Esophagus squamous epithelium (tissue), 5 donors: Measurements from ENCODE around the gene IFI27L1. TPM values are rescaled to one million over a fixed set of nuclear protein-coding genes. Genes with fewer than 3 reads are reported as not detected.

Source experiments
- DNase-seq: peaks from one replicate; lab custom pipeline; 2025; lab: John Stamatoyannopoulos, UW
- H3K27ac ChIP-seq, 4 donors: fragments of 200-600 bp; sonication (generic); one replicate each; pipeline ENCODE4 v1.5.1; 2016 to 2019; ENCODE audit warnings: mild to moderate bottlenecking in 1 of 4
- H3K27me3 ChIP-seq, 4 donors: fragments of 200-600 bp; sonication (generic); 1 replicate in 3 of 4; 2 replicates in 1 of 4; pipeline versions ENCODE4 v1.5.1 to v1.6.0; 2017 to 2021; ENCODE audit warnings: antibody characterized with exemption in 1 of 4
- H3K36me3 ChIP-seq, 3 donors: fragments of 200-600 bp; sonication (generic); one replicate each; pipeline ENCODE4 v1.5.1; 2016 to 2019
- H3K4me1 ChIP-seq, 3 donors: fragments of 200-600 bp; sonication (generic); one replicate each; pipeline ENCODE4 v1.5.1; 2017 to 2019
- H3K4me3 ChIP-seq, 4 donors: fragments of 200-600 bp; sonication (generic); 1 replicate in 3 of 4; 2 replicates in 1 of 4; pipeline ENCODE4 v1.5.1; 2016 to 2019; ENCODE audit warnings: mild to moderate bottlenecking in 2 of 4, moderate library complexity in 1 of 4
- H3K9me3 ChIP-seq, 3 donors: fragments of 200-600 bp; sonication (generic); one replicate each; pipeline ENCODE4 v1.5.1; 2016 to 2019
- POLR2A ChIP-seq, 4 donors: fragments of 450-650 bp; IDR thresholded peaks; one replicate each; pipeline ENCODE4 v1.6.1; 2017; ENCODE audit warnings: antibody characterized with exemption in 4 of 4, mild to moderate bottlenecking in 4 of 4, moderate library complexity in 3 of 4
- WGBS, 2 donors: methylation state at CpG; one replicate each; pipeline ENCODE4 v1.1.5; 2018; 5-methylcytosine and 5-hydroxymethylcytosine counted together
- intact Hi-C: fragments of 100-400 bp; cut with DNase I; formaldehyde crosslinking; loops from one replicate; pipeline ENCODE4 v1.15.0; 2022
- total RNA-seq, 4 donors: library from RNA; depleted of rRNA; stranded (reverse); fragments of >200 nt; gene quantifications; one replicate each; pipeline ENCODE4 v1.1.0, GENCODE V29; 2016
- TF ChIP-seq, protein P1 (sequence below), 6 experiments: fragments of 450-650 bp in 4 of 6; fragments of 200-600 bp in 2 of 6; sonication (generic) in 2 of 6; IDR thresholded peaks; one replicate each; pipeline ENCODE4 v1.5.1; 2016 to 2019; ENCODE audit warnings: antibody characterized with exemption in 6 of 6, mild to moderate bottlenecking in 4 of 6, moderate library complexity in 4 of 6
- donor health status: DM: yes; HTN: yes; CAD: no.

The IFI27L1 gene
- total RNA-seq, 4 donors from 2014 or later, result 1.9 to 12.5 (median 8.6) TPM

DNA sequence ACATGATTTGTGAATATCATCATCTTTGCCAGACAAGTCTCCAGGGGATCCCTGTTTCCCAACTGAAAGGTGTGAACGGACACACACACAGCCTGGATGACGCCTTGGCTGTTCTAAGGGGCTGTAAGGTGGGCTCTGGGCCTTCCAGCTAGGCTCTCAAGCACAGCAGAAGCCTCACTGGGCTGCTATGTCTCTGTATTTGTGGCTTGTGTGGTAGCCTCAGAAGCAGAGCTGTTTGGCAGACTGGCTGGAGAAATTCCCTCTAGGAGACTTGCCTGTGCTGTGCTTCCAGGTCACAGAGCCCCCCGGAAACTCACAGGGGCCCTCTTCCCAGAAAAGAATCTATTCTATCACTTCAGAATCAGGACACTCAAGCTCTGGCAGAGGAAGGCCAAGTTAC, 33.5 kb upstream of the IFI27L1 start:
- H3K4me1 ChIP-seq, result peaks cover 0 to 13% (median 0%) of the 10 kb centered on the region in 3 donors
- DNase-seq, result no peak
- no peak overlapping the region for H3K27ac ChIP-seq
- no peaks in the 10 kb centered on the region for H3K9me3 ChIP-seq
- peaks cover 11 to 100% (median 36%) of the 10 kb centered on the region in 3 donors for H3K36me3 ChIP-seq
- intact Hi-C loops, result no loop called here
- no peaks in the 10 kb centered on the region for H3K27me3 ChIP-seq
- 92 to 93% methylated on average over 3 of the region's 3 CpGs for WGBS, 2 donors
- TF ChIP-seq, protein P1, sequence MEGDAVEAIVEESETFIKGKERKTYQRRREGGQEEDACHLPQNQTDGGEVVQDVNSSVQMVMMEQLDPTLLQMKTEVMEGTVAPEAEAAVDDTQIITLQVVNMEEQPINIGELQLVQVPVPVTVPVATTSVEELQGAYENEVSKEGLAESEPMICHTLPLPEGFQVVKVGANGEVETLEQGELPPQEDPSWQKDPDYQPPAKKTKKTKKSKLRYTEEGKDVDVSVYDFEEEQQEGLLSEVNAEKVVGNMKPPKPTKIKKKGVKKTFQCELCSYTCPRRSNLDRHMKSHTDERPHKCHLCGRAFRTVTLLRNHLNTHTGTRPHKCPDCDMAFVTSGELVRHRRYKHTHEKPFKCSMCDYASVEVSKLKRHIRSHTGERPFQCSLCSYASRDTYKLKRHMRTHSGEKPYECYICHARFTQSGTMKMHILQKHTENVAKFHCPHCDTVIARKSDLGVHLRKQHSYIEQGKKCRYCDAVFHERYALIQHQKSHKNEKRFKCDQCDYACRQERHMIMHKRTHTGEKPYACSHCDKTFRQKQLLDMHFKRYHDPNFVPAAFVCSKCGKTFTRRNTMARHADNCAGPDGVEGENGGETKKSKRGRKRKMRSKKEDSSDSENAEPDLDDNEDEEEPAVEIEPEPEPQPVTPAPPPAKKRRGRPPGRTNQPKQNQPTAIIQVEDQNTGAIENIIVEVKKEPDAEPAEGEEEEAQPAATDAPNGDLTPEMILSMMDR (IDR thresholded peaks at IDR 0.05), result no peak
- TF ChIP-seq POLR2A (IDR thresholded peaks at IDR 0.05), result no peak
- H3K4me3 ChIP-seq, result no peak overlapping the region

DNA sequence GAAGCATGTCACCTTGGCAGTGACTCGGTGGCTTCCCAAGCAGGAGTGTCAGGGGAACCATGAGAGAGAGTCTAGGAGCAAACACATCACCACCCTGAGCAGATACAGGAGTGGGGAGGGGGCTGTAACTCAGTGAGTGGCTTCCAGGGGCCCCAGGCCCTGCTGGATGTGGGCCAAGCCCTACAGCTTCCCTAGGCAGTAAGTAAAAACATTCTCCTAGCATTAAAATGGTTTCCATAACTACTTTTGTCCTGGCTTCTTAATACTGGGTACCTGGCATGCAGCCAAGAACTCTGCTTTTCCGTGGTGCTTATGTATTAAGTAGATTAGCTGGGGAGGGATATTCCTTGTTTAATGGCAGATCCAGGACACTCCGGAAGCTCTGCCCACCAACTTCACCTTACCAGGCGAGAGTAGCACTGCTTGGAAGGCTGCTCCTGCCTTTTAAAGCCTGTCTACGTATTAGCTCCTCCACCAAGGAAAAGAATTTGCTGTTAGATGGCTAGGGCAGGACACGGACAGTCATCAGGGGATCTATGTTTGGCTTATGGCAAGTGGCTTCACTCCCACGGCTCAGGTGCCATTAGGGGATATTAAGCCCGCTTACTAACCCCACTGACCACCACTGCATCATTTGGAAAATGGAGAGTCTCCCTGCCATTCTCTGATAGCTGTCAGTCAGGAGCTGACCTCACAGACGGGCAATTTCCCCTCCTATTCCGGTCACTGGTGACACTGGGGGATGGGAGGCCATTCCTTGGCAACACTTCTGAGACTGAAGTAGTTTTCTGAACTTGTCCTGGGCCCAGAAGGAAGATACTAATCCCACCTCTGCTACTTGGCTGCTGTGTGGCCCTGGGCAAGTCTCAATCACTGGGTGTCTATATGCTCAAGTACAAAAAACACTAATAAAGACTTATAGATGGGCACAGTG, 32.2 kb upstream of the IFI27L1 start:
- DNase-seq, result no peak
- intact Hi-C loops, result no loop called here
- Histone ChIP-seq H3K27ac (no peak overlapping the region), H3K4me1 (peaks cover 0 to 12% (median 0%) of the 10 kb centered on the region in 3 donors), H3K36me3 (peaks cover 16 to 100% (median 42%) of the 10 kb centered on the region in 3 donors), H3K9me3 (no peaks in the 10 kb centered on the region), H3K27me3 (no peaks in the 10 kb centered on the region), H3K4me3 (no peak overlapping the region)
- TF ChIP-seq POLR2A (IDR thresholded peaks at IDR 0.05), result no peak
- TF ChIP-seq, protein P1 (IDR thresholded peaks at IDR 0.05), result no peak
- WGBS, 2 donors, result 76 to 81% methylated on average over 9 to 10 of the region's 10 CpGs

DNA sequence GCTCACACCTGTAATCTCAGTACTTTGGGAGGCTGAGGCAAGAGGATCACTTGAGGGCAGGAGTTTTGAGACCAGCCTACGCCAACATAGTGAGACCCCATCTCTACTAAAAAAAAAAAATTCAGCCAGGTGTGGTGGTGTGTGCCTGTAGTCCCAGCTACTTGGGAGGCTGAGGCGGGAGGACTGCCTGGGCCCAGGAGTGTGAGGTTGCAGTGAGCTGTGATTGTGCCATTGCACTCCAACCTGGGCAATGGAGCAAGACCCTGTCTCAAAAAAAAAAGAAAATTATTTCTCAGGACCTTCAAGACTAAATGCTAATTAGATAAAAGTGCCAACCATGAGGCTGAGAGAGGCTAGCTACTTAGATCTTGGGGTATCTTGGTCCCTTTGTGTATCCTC, 31.5 kb upstream of the IFI27L1 start:
- Histone ChIP-seq H3K4me1 (peaks cover 0 to 12% (median 0%) of the 10 kb centered on the region in 3 donors), H3K36me3 (peaks cover 16 to 100% (median 49%) of the 10 kb centered on the region in 3 donors), H3K4me3 (no peak overlapping the region), H3K27me3 (no peaks in the 10 kb centered on the region), H3K9me3 (no peaks in the 10 kb centered on the region), H3K27ac (no peak overlapping the region)
- WGBS, 2 donors, result 88 to 100% methylated on average over 1 to 2 of the region's 2 CpGs
- DNase-seq, result no peak
- TF ChIP-seq, protein P1 (IDR thresholded peaks at IDR 0.05), result no peak
- no peak for TF ChIP-seq POLR2A (IDR thresholded peaks at IDR 0.05)
- intact Hi-C loops, result loop anchor here (5.0 kb wide), 1 partner anchor 88 kb away; no protein-coding TSS in a partner anchor

DNA sequence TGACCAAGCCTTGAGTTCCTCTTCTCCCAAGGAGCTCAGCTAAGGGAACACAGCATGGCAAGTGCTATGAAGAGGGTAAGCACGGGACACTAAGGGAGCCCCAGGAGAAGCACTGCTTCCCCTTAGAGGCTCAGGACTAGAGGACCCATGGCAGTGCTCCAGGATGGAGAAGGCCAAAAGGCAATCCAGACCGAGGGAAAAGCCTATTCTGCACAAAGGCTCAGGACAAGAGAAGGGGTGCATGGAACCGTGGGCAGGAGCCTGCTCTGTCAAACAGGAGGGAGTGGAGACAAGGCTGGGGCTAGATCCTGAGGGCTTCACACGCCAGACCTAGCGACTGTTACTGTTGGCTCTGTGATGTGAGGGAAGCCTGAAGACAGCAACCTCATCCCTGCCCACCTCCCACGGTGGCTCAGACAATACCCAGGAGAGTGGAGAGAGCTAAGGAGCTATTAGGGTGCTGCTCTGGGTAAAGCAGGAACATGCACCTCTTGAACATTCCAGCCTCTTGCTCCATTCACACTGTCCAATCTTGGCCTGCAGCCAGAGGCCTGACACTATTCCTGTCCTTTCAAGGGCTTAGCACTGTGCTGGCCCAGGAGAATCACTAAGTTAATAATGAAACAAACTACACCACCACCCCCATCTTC, 30.8 kb upstream of the IFI27L1 start:
- no peaks in the 10 kb centered on the region for H3K27me3 ChIP-seq
- H3K4me1 ChIP-seq, result peaks cover 0 to 12% (median 0%) of the 10 kb centered on the region in 3 donors
- no peak for DNase-seq
- no peak overlapping the region for H3K4me3 ChIP-seq
- no peak overlapping the region for H3K27ac ChIP-seq
- intact Hi-C loops, result loop anchor here (5.0 kb wide), 1 partner anchor 87 kb away; no protein-coding TSS in a partner anchor
- TF ChIP-seq, protein P1 (IDR thresholded peaks at IDR 0.05), result no peak
- no peak for TF ChIP-seq POLR2A (IDR thresholded peaks at IDR 0.05)
- 67 to 84% methylated on average over 4 to 6 of the region's 6 CpGs for WGBS, 2 donors
- H3K36me3 ChIP-seq, result peaks cover 16 to 100% (median 53%) of the 10 kb centered on the region in 3 donors
- H3K9me3 ChIP-seq, result no peaks in the 10 kb centered on the region
